Measurements from ENCODE around the gene SDK1. TPM values are rescaled to one million over a fixed set of nuclear protein-coding genes. Genes with fewer than 3 reads are reported as not detected.

The SDK1 gene
- total and polyA plus RNA-seq, 2 of the 8 experiments (the other 6 are each of a cell fraction or from before 2014, with no cell fraction given) = 3.3 to 7.2 TPM

DNA sequence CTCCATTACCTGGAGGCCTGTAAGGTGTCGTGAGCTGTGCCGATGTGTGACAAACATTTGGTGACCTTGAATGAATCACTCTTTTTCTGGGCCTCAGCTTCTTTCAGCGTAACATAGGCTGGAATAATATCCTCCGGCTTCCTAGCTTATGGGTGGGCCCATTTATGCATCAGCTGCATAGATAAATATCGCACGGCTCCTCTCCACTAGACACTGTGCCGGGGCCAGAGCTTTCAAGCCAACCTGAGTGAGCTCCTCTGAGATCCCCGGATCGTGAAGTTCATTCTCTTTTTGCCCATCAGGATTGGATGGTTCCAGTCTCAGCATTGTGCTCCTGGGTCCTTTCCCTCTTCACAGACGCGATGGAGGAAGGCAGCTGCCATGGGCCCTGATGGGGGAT is 806.8 kb downstream of the SDK1 start (continued):
- TF ChIP-seq CHD7 (IDR thresholded peaks at IDR 0.05; ENCODE audit: insufficient replicate concordance, low read length) (no peak), TAF7 (optimal IDR thresholded peaks at IDR 0.05; ENCODE audit: borderline replicate concordance, low read depth, low read length) (no peak), RFX5 (IDR thresholded peaks at IDR 0.05; ENCODE audit: borderline replicate concordance, low read depth, low read length) (no peak), SIRT6 (IDR thresholded peaks at IDR 0.05; ENCODE audit: low read length) (no peak), FOSL1 (IDR thresholded peaks at IDR 0.05; ENCODE audit: insufficient read depth, low read depth, low read length) (no peak), TEAD4 (IDR thresholded peaks at IDR 0.05; ENCODE audit: low read depth, low read length) (no peak), ZNF274 (IDR thresholded peaks at IDR 0.05; ENCODE audit: borderline replicate concordance, extremely low read depth, low read length) (no peak), CREB1 (IDR thresholded peaks at IDR 0.05) (no peak)
